Activated T-cell treated with anti-CD3 and anti-CD28 coated beads, Interleukin-2, amount 50 U/mL, for 72 hours (primary cell): ENCODE data around the gene ZNF296. TPM values are rescaled to one million over a fixed set of nuclear protein-coding genes. Genes with fewer than 3 reads are reported as not detected.

Experiments used
- ATAC-seq, 2 donors: fragments of 150-1000 bp; cut with Tn5 transposase; replicated peaks in 1 of 2; 2 replicates each; pipeline ENCODE4 v1.10.0; 2021; ENCODE audit warnings: moderate library complexity in 2 of 2, mild to moderate bottlenecking in 1 of 2
- DNase-seq, 2 donors: peaks; one replicate each; pipeline ENCODE4 v3.0.0; 2021 to 2022; ENCODE audit warnings: mixed read lengths in 1 of 2
- H3K27ac Mint-ChIP-seq: one replicate; pipeline ENCODE4 v1.8.0; 2022; ENCODE audit warnings: mild to moderate bottlenecking, moderate library complexity, mixed read lengths
- H3K27me3 Mint-ChIP-seq: one replicate; pipeline ENCODE4 v1.8.0; 2022; ENCODE audit warnings: low read depth, mixed read lengths
- H3K36me3 Mint-ChIP-seq, 2 donors: one replicate each; pipeline ENCODE4 v1.8.0; 2022; ENCODE audit warnings: mixed read lengths in 2 of 2, mild to moderate bottlenecking in 1 of 2; ENCODE audit not compliant: insufficient read depth in 2 of 2
- H3K4me1 Mint-ChIP-seq: one replicate; pipeline ENCODE4 v1.8.0; 2022; ENCODE audit warnings: low read depth, mixed read lengths
- H3K4me3 Mint-ChIP-seq, 2 donors: one replicate each; pipeline ENCODE4 v1.8.0; 2022; ENCODE audit warnings: mild to moderate bottlenecking in 2 of 2, mixed read lengths in 2 of 2, moderate library complexity in 2 of 2
- H3K9me3 Mint-ChIP-seq, 2 donors: one replicate each; pipeline ENCODE4 v1.8.0; 2022; ENCODE audit warnings: mixed read lengths in 2 of 2
- total RNA-seq, 2 donors: library from RNA; stranded (reverse); gene quantifications; one replicate each; pipeline ENCODE4 v1.2.3, GENCODE V29; 2022

ZNF296 gene
- total RNA-seq, 2 donors from 2014 or later: 5.1 to 5.2 TPM

DNA sequence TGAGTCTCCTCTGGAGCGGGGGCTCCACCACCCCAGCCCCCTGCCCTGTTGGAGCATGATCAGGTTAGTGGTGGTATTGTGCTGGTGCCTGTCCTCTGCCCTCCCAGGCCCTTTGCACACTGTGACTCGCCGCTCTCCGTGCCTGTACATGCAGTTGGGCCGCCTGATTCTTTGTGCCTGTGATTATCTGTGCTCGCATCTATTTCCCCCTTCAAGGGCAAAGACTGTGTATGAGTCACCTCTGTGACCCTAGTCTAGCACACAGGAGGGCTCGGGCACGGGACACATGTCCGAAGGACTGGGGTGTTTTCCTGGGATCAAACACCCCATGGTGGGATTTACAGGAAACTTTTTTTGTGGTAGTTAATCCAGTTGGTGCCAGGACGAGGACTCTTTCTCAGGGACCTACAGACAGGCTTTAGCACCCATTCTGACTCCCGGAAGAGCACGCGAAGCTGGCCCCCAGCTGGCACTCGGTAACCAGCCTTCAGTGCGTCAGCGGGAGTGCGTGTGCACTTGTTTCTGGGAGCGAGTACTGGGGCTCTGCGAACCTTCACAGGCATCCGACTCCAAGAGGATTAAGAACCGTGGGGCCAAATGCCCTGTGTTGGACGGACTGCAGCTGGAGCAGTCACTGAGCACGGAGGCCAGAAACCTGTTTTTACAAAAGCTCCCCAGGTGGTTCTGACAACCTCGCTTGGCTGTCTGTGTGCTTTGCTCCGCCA is 23.4 kb upstream of the ZNF296 start:
- Mint-ChIP-seq H3K27ac (no peak overlapping the region), H3K9me3 (no peaks in the 10 kb centered on the region), H3K27me3 (no peaks in the 10 kb centered on the region), H3K4me1 (peaks cover 62% of the 10 kb centered on the region), H3K4me3 (no peak overlapping the region), H3K36me3 (no peaks in the 10 kb centered on the region)
- DNase-seq (no peak), ATAC-seq (no peak)

- DNase-seq: no peak
- Mint-ChIP-seq H3K27me3 (no peaks in the 10 kb centered on the region), H3K4me3 (no peak overlapping the region), H3K36me3 (no peaks in the 10 kb centered on the region), H3K27ac (peak overlapping the region; percentile 76), H3K9me3 (no peaks in the 10 kb centered on the region), H3K4me1 (peaks cover 62% of the 10 kb centered on the region)
- ATAC-seq: no peak
These were observed 22.5 kb upstream of the ZNF296 start for GRCh38 chr19:45098521-45099466.

DNA sequence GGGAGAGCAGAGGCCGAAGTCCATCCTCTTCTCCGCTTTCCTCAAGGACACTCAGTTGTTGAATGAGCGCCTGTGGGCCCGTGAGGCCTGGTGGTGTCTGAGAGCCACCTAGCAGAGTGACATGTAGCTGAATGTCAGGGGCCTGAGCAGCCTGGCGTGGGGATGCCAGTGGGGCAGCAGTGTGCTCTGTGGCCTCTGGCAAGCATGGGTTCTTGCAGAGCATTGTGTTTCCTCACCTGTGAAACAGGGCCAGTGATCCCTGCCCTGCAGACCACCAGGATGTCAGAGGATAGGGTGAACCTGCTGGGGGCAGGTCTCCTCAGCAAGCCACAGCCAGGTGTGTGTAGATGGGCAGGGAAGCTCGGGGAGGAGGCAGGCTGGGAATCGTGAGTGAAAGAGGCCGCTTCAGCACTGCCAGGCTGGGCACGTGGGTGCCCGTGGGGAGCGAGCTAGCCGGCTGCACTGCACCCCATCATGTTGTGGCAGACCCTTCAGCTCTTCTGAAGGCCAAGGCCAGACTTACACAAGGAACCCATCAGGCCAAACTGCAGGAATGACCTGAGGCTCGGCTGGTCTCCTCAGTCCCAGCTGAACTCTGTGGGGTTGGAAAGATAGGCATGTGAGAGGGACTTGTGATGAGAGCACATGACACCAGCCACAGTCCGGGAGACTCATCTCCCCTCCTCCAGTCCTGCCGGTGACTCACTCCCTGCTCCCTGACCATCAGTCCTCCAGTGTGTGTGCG is 21.7 kb upstream of the ZNF296 start:
- H3K4me3 Mint-ChIP-seq: no peak overlapping the region
- ATAC-seq: no peak

DNA sequence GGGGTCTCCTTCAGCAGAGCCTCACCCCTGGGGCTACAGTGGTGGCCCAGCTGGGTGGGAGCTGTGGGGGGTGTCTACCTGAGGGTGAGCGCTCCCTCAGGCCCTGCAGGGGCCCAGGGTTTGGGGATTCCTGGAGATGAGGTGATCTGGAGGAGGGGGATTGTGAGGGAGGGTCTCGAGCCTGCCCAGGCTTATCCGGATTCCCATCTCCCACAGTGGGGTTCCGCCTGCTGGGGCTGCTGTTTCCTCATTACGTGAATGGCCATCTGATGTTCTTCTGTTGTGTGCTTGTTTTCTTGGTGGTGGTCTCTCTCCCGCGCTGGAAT is 21.1 kb upstream of the ZNF296 start:
- Mint-ChIP-seq H3K27me3 (no peaks in the 10 kb centered on the region), H3K36me3 (peaks cover 0 to 2% of the 10 kb centered on the region in 2 donors), H3K9me3 (no peaks in the 10 kb centered on the region), H3K27ac (no peak overlapping the region), H3K4me1 (peaks cover 55% of the 10 kb centered on the region), H3K4me3 (no peak overlapping the region)
- no peak for ATAC-seq
- DNase-seq: no peak

More for the DNA sequence above, 21.7 kb upstream of the ZNF296 start:
- Mint-ChIP-seq H3K9me3 (no peaks in the 10 kb centered on the region), H3K27me3 (no peaks in the 10 kb centered on the region), H3K4me1 (peaks cover 60% of the 10 kb centered on the region), H3K36me3 (no peaks in the 10 kb centered on the region), H3K27ac (no peak overlapping the region)
- no peak for DNase-seq

GRCh38 chr19:45096700-45097099 is 20.4 kb upstream of the ZNF296 start:
- Mint-ChIP-seq H3K4me1 (peaks cover 53% of the 10 kb centered on the region), H3K9me3 (no peaks in the 10 kb centered on the region), H3K27ac (no peak overlapping the region), H3K27me3 (no peaks in the 10 kb centered on the region), H3K4me3 (no peak overlapping the region), H3K36me3 (peaks cover 0 to 2% of the 10 kb centered on the region in 2 donors)
- ATAC-seq (no peak), DNase-seq (no peak)

- ATAC-seq (no peak), DNase-seq (no peak)
- Mint-ChIP-seq H3K27me3 (no peaks in the 10 kb centered on the region), H3K4me3 (no peak overlapping the region), H3K27ac (no peak overlapping the region), H3K4me1 (peaks cover 54% of the 10 kb centered on the region), H3K36me3 (peaks cover 5 to 6% of the 10 kb centered on the region in 2 donors), H3K9me3 (no peaks in the 10 kb centered on the region)
These were observed 19.5 kb upstream of the ZNF296 start for GRCh38 chr19:45095496-45096413.

DNA sequence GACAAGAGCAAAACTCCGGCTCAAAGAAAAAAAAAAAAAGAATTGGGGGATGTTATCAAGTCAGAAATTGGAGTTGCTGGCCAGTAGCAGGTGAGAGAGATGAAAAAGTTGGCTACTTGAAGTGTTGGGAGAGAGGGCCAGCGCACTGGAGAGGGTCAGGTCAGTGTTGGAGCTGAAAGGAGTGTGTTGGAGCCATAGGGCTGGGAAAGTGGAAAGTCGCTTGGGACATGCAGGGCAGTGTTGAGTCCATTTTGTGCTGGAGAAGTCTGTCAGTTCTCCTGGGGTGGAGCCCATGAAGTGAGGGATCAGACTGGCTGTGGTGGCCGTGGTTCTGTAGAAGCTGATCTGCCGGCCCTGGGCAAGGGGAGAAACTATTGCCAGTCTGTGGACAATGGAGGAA is 18.4 kb upstream of the ZNF296 start:
- Mint-ChIP-seq H3K4me3 (peak overlapping the region; percentile 95 to 96), H3K27me3 (no peaks in the 10 kb centered on the region), H3K4me1 (peaks cover 53% of the 10 kb centered on the region), H3K27ac (peak overlapping the region; percentile 82), H3K36me3 (peaks cover 5 to 6% of the 10 kb centered on the region in 2 donors), H3K9me3 (no peaks in the 10 kb centered on the region)
- DNase-seq (no peak), ATAC-seq (no peak)

GRCh38 chr19:45094137-45094536 is 17.9 kb upstream of the ZNF296 start:
- H3K27me3 Mint-ChIP-seq: no peaks in the 10 kb centered on the region
- H3K27ac Mint-ChIP-seq: peak overlapping the region; percentile 49
- H3K4me1 Mint-ChIP-seq: peaks cover 53% of the 10 kb centered on the region

DNA sequence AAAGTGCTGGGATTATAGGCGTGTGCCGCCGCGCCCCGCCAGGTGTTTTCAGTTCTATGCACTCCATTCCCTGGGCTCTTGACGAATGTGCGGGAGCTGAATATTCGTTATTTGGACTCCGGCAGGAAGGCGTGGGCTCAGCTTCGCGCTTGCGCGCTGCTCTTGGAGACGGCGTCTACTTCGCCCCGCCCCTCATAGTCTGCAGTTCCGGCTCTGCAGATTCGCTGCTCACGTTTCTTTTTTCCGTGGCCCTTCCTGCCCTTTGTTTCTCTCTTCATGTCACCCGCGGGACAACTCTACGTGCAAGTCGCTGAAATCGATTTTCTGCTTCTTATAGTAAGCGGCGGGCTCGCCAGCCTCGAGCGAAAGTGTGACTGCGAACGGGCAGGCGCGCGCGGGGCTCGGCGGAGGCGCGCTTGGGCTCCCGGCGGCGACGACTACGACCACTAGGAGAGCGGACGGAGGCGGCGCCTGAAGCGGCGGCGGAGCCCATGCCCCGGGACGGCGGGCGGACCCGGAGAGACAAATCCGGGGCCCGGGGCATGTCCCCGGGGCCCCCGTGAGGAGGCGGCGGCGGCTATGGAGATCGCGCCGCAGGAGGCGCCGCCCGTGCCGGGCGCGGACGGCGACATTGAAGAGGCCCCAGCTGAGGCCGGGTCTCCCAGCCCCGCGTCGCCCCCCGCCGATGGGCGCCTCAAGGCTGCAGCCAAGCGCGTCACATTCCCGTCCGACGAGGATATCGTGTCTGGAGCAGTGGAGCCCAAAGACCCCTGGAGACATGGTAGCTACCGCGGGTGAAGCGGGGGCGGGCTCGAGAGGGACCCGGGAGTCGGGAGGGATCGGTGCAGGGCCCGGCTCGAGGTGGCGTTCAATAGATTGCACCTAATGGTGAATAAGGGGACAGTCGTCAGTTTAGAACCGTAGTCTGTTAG is 16.7 kb upstream of the ZNF296 start, which contains the start of gene PPP1R37:
TSS of gene PPP1R37 (plus strand) at position 433 of the 932 bp plus-strand sequence. CDS start at position 580, 147 bp downstream.
- Mint-ChIP-seq H3K36me3 (peaks cover 5 to 8% of the 10 kb centered on the region in 2 donors), H3K27me3 (no peaks in the 10 kb centered on the region), H3K9me3 (no peaks in the 10 kb centered on the region), H3K4me3 (peak within 1 kb of the TSS; percentile 95 to 96), H3K27ac (peak within 1 kb of the TSS; percentile 99), H3K4me1 (peaks cover 55% of the 10 kb centered on the region)
- ATAC-seq (peak; percentile 76 to 81), DNase-seq (peak; percentile 92 to 95)

More at GRCh38 chr19:45094137-45094536, 17.9 kb upstream of the ZNF296 start:
- DNase-seq (no peak), ATAC-seq (no peak)
- Mint-ChIP-seq H3K4me3 (peak overlapping the region; percentile 95 to 96), H3K36me3 (peaks cover 5 to 6% of the 10 kb centered on the region in 2 donors), H3K9me3 (no peaks in the 10 kb centered on the region)

- H3K9me3 Mint-ChIP-seq: no peaks in the 10 kb centered on the region
- ATAC-seq (peak; percentile 83 to 84), DNase-seq (peak; percentile 98)
- peaks cover 5 to 10% of the 10 kb centered on the region in 2 donors for H3K36me3 Mint-ChIP-seq
- H3K27ac Mint-ChIP-seq: peak overlapping the region; percentile 99
- H3K4me3 Mint-ChIP-seq: peak overlapping the region; percentile 95 to 96
- peaks cover 48% of the 10 kb centered on the region for H3K4me1 Mint-ChIP-seq
- no peaks in the 10 kb centered on the region for H3K27me3 Mint-ChIP-seq
These were observed 15.0 kb upstream of the ZNF296 start for GRCh38 chr19:45091031-45091923.
